ENCODE results near the gene DIAPH3.
A peak's percentile ranks its signal among the peaks of the same experiment; 100 is the strongest.
"Not testable (repeated sequence)": the region's sequence is repeated elsewhere in the genome, so short reads cannot be mapped to it uniquely, and the experiment has no call there.

Gene DIAPH3

GRCh38 chr13:60163478-60164233, at the start of gene DIAPH3:
DIAPH3 (minus strand) TSS chr13:60163928; CDS start chr13:60163766, 162 bp downstream.
- peak; percentile 94 for DNase-seq

GRCh38 chr13:60213236-60213744, 49.6 kb upstream of the DIAPH3 start:
- no peak for DNase-seq

- no peak for DNase-seq
Observed at GRCh38 chr13:60211548-60211947, 47.8 kb upstream of the DIAPH3 start.

- DNase-seq, result no peak
Observed at GRCh38 chr13:60210510-60211330, 47.0 kb upstream of the DIAPH3 start.

GRCh38 chr13:60205499-60205898, 41.8 kb upstream of the DIAPH3 start:
- not testable (repeated sequence) for DNase-seq

- no peak for DNase-seq
Observed at GRCh38 chr13:60201286-60201685, 37.6 kb upstream of the DIAPH3 start.

GRCh38 chr13:60195893-60196292, 32.2 kb upstream of the DIAPH3 start:
- not testable (repeated sequence) for DNase-seq

- DNase-seq, result no peak
Observed at GRCh38 chr13:60182907-60183306, 19.2 kb upstream of the DIAPH3 start.

GRCh38 chr13:60178327-60178726, 14.6 kb upstream of the DIAPH3 start:
- DNase-seq, result no peak

GRCh38 chr13:60175571-60175970, 11.8 kb upstream of the DIAPH3 start:
- no peak for DNase-seq

GRCh38 chr13:60174113-60174512, 10.4 kb upstream of the DIAPH3 start:
- DNase-seq, result no peak

GRCh38 chr13:60172111-60172510, 8.4 kb upstream of the DIAPH3 start:
- no peak for DNase-seq

GRCh38 chr13:60170414-60170813, 6.7 kb upstream of the DIAPH3 start:
- no peak for DNase-seq

GRCh38 chr13:60169239-60170031, 5.7 kb upstream of the DIAPH3 start:
- DNase-seq, result no peak

- DNase-seq, result no peak
Observed at GRCh38 chr13:60167121-60167520, 3.4 kb upstream of the DIAPH3 start.

- no peak for DNase-seq
Observed at GRCh38 chr13:60165391-60166099, 1.8 kb upstream of the DIAPH3 start.

GRCh38 chr13:60164234-60164889, 634 bp upstream of the DIAPH3 start:
- DNase-seq, result no peak

- DNase-seq, result no peak
Observed at GRCh38 chr13:60162096-60162495, 1.6 kb downstream of the DIAPH3 start.

- DNase-seq, result no peak
Observed at GRCh38 chr13:60158321-60158801, 5.4 kb downstream of the DIAPH3 start.

GRCh38 chr13:60155978-60156377, 7.8 kb downstream of the DIAPH3 start:
- DNase-seq, result no peak

GRCh38 chr13:60152904-60153303, 10.8 kb downstream of the DIAPH3 start:
- DNase-seq, result no peak

GRCh38 chr13:60152114-60152513, 11.6 kb downstream of the DIAPH3 start:
- no peak for DNase-seq

Measured in CD4-positive, alpha-beta T cell treated with Interleukin-17A for 4 hours (primary cell).